Testis (tissue), 3 donors: Measurements from ENCODE around the gene ATP8A1. TPM values are rescaled to one million over a fixed set of nuclear protein-coding genes. Genes with fewer than 3 reads are reported as not detected.

Experiments
- DNase-seq: peaks from one replicate; pipeline ENCODE4 v3.0.0-alpha.2; 2019
- H3K27ac ChIP-seq, 2 donors: fragments of 200-600 bp; sonication (generic); one replicate each; pipeline ENCODE4 v1.5.1; 2019
- H3K27me3 ChIP-seq: fragments of 200-600 bp; sonication (generic); one replicate; pipeline ENCODE4 v1.5.1; 2019
- H3K36me3 ChIP-seq: fragments of 200-600 bp; sonication (generic); one replicate; pipeline ENCODE4 v1.5.1; 2017; ENCODE audit warnings: low read depth; ENCODE audit errors: missing control alignments
- H3K4me1 ChIP-seq: fragments of 200-600 bp; sonication (generic); one replicate; pipeline ENCODE4 v1.5.1; 2019
- H3K4me3 ChIP-seq, 2 donors: fragments of 200-600 bp; sonication (generic); one replicate each; pipeline ENCODE4 v1.5.1; 2017 to 2019
- H3K9me3 ChIP-seq: fragments of 200-600 bp; sonication (generic); one replicate; pipeline ENCODE4 v1.5.1; 2017
- CTCF ChIP-seq, 3 experiments: fragments of 450-650 bp in 2 of 3; fragments of 200-600 bp in 1 of 3; sonication (generic) in 1 of 3; IDR thresholded peaks; one replicate each; pipeline ENCODE4 v1.5.1; 2016 to 2019; ENCODE audit warnings: antibody characterized with exemption in 3 of 3, mild to moderate bottlenecking in 2 of 3, moderate library complexity in 1 of 3
- POLR2A ChIP-seq: fragments of 450-650 bp; IDR thresholded peaks from one replicate; pipeline ENCODE4 v1.6.1; 2017; ENCODE audit warnings: antibody characterized with exemption, mild to moderate bottlenecking, moderate library complexity
- WGBS, 2 donors: methylation state at CpG; one replicate each; pipeline ENCODE4 v1.1.5; 2018; 5-methylcytosine and 5-hydroxymethylcytosine counted together
- intact Hi-C: fragments of 100-400 bp; cut with DNase I; formaldehyde crosslinking; loops from one replicate; pipeline ENCODE4 v1.15.1; 2023; ENCODE audit warnings: low total_unique reads
- polyA plus RNA-seq: library from polyadenylated mRNA; stranded (reverse); fragments of 350-450 nt; fragmentation: Illumina TruSeq; extraction: RNeasy Lipid Tissue Mini Kit (QIAGEN cat#74804); gene quantifications from one replicate; pipeline ENCODE4 v1.2.3, GENCODE V29; 2014; ENCODE audit warnings: low read depth, low replicate concordance; ENCODE audit not compliant: insufficient read depth
- total RNA-seq, 2 donors: library from RNA; depleted of rRNA; stranded (reverse); fragments of >200 nt; gene quantifications; one replicate each; pipeline ENCODE4 v1.2.3, GENCODE V29; 2016

The ATP8A1 gene
- total and polyA plus RNA-seq, 3 donors from 2014 or later = 5.5 to 32.5 (median 18.8) TPM

DNA sequence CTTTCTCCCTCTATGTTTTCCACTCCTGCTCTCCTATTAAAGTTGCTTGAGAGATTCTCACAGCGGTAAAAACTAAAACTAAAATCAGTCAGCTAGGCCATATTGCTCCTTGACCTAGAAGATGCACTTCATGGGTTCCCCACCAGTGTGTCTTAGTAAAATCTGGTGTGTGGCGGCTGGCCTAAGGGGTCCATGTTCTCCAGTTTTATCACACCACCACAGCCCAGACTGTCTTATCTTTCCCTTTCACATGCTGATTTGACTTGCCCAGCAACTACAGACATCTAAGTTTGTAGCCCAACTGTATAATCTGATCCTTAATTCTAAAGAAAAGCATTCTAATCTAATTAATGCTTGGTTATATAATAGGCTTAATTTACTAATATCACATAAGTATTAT is 68.0 kb downstream of the ATP8A1 start:
- TF ChIP-seq CTCF (IDR thresholded peaks at IDR 0.05) (no peak), POLR2A (no peak)
- H3K4me1 ChIP-seq = no peaks in the 10 kb centered on the region
- H3K4me3 ChIP-seq = no peak overlapping the region
- WGBS, 2 donors = 98 to 99% methylated on average over 2 of the region's 2 CpGs
- H3K36me3 ChIP-seq = no peaks in the 10 kb centered on the region
- H3K9me3 ChIP-seq = no peaks in the 10 kb centered on the region
- no peak overlapping the region for H3K27ac ChIP-seq
- intact Hi-C loops = no loop called here
- H3K27me3 ChIP-seq = no peaks in the 10 kb centered on the region
- DNase-seq = no peak

GRCh38 chr4:42586775-42587174 is 70.1 kb downstream of the ATP8A1 start:
- 81 to 96% methylated on average over 1 of the region's 1 CpG for WGBS, 2 donors
- TF ChIP-seq POLR2A (no peak), CTCF (IDR thresholded peaks at IDR 0.05) (no peak)
- no peaks in the 10 kb centered on the region for H3K36me3 ChIP-seq
- no peaks in the 10 kb centered on the region for H3K9me3 ChIP-seq
- no peak for DNase-seq
- intact Hi-C loops = no loop called here
- no peak overlapping the region for H3K27ac ChIP-seq
- H3K4me3 ChIP-seq = no peak overlapping the region
- H3K27me3 ChIP-seq = no peaks in the 10 kb centered on the region
- H3K4me1 ChIP-seq = no peaks in the 10 kb centered on the region

GRCh38 chr4:42579903-42580302 is 77.0 kb downstream of the ATP8A1 start:
- WGBS, 2 donors = 91% methylated on average over 3 of the region's 3 CpGs
- DNase-seq = no peak
- intact Hi-C loops = loop anchor here (10.0 kb wide), 1 partner anchor 285 kb away; no protein-coding TSS in a partner anchor
- Histone ChIP-seq H3K27me3 (no peaks in the 10 kb centered on the region), H3K27ac (no peak overlapping the region), H3K9me3 (no peaks in the 10 kb centered on the region), H3K4me3 (no peak overlapping the region), H3K4me1 (no peaks in the 10 kb centered on the region), H3K36me3 (no peaks in the 10 kb centered on the region)
- TF ChIP-seq CTCF (IDR thresholded peaks at IDR 0.05) (no peak), POLR2A (no peak)

DNA sequence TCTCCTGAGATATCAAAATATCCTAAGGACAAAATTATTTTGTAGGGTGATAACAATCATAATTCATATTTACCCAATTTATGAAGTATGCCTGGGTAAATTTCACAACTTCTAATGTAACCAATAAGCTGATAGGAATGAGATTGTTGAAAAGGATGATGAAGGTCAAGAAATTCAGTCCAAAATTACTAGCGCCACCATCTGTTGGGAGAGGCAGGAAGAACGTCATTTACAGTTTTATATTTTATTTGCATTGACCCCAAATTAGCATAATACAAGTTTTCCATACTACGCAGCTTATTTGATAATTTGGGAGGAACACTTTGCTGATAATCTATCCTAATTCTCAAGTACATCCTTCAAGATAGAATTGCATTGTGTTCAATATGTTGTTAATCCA is 78.7 kb downstream of the ATP8A1 start:
- Histone ChIP-seq H3K4me1 (no peaks in the 10 kb centered on the region), H3K4me3 (no peak overlapping the region), H3K9me3 (no peaks in the 10 kb centered on the region), H3K27ac (no peak overlapping the region), H3K36me3 (no peaks in the 10 kb centered on the region), H3K27me3 (no peaks in the 10 kb centered on the region)
- TF ChIP-seq CTCF (IDR thresholded peaks at IDR 0.05) (no peak), POLR2A (no peak)
- DNase-seq = no peak
- 89 to 92% methylated on average over 3 of the region's 3 CpGs for WGBS, 2 donors
- intact Hi-C loops = loop anchor here (10.0 kb wide), 1 partner anchor 287 kb away; no protein-coding TSS in a partner anchor

DNA sequence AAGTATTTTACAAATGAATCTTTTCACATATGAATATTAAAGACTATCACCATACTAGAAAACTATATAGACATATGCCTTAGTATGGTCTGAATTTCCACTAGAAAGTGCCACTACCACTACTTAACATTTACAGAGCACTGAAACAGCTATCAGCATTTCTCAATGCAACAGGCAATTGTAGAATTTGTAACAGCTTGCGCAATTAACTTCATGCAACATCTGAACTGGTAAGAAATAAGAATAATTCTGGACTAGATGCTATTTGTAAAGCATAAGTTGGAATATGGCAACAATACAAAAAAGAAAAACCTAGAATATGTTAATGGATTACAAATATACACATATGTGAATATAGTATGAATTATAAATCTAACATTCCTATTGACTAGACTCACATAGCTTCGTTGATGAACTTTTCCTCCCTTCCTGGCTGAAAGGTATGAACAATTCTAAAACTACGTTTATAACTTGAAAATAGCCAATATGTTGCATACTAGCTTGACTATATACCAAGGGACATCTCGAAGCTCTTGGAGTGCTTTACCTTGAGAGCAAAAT is 82.0 kb downstream of the ATP8A1 start:
- intact Hi-C loops = loop anchor here (10.0 kb wide), 1 partner anchor 290 kb away; no protein-coding TSS in a partner anchor
- DNase-seq = no peak
- whole genome bisulfite sequencing, 2 donors = 89 to 95% methylated on average over 4 of the region's 4 CpGs

More for the DNA sequence above, 82.0 kb downstream of the ATP8A1 start:
- Histone ChIP-seq H3K36me3 (no peaks in the 10 kb centered on the region), H3K27me3 (no peaks in the 10 kb centered on the region), H3K4me3 (no peak overlapping the region), H3K9me3 (no peaks in the 10 kb centered on the region), H3K4me1 (no peaks in the 10 kb centered on the region), H3K27ac (no peak overlapping the region)
- TF ChIP-seq CTCF (IDR thresholded peaks at IDR 0.05) (no peak), POLR2A (no peak)
